Measurements from ENCODE around the gene ZC3H14. TPM values are rescaled to one million over a fixed set of nuclear protein-coding genes. Genes with fewer than 3 reads are reported as not detected.

The ZC3H14 gene
- total RNA-seq, 1 donor from 2014 or later: 59.6 TPM

DNA sequence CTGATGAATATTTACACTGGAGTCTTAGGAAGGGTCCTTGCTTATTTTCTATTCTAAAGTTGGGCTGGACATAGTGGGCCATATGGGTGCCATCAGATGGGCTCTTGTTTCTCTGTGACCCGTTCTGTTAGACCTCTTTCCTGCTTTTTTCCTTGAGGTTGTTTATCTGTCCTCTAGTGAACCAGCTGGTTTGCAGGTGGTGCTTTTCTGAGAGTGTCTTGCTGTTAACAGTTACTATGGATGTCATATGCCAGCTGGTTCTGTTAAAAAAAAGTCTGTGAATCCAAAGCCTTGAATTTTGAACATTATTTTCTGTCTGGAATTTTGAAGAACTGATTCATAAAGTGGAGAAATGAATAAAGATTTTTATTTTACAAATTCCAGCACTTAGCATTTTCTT, 29.2 kb downstream of the ZC3H14 start:
- DNase-seq: no peak
- peaks cover 18% of the 10 kb centered on the region for H3K4me1 Mint-ChIP-seq (ENCODE audit: low read depth, unreplicated experiment)
- TF ChIP-seq, protein P1, sequence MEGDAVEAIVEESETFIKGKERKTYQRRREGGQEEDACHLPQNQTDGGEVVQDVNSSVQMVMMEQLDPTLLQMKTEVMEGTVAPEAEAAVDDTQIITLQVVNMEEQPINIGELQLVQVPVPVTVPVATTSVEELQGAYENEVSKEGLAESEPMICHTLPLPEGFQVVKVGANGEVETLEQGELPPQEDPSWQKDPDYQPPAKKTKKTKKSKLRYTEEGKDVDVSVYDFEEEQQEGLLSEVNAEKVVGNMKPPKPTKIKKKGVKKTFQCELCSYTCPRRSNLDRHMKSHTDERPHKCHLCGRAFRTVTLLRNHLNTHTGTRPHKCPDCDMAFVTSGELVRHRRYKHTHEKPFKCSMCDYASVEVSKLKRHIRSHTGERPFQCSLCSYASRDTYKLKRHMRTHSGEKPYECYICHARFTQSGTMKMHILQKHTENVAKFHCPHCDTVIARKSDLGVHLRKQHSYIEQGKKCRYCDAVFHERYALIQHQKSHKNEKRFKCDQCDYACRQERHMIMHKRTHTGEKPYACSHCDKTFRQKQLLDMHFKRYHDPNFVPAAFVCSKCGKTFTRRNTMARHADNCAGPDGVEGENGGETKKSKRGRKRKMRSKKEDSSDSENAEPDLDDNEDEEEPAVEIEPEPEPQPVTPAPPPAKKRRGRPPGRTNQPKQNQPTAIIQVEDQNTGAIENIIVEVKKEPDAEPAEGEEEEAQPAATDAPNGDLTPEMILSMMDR (IDR thresholded peaks at IDR 0.05; ENCODE audit: partially characterized antibody, unreplicated experiment): no peak
- H3K27ac Mint-ChIP-seq (ENCODE audit: unreplicated experiment): peak overlapping the region; percentile 89
- H3K36me3 Mint-ChIP-seq (ENCODE audit: unreplicated experiment): no peaks in the 10 kb centered on the region
- no peaks in the 10 kb centered on the region for H3K27me3 Mint-ChIP-seq (ENCODE audit: unreplicated experiment)
- peaks cover 8% of the 10 kb centered on the region for H3K9me3 Mint-ChIP-seq (ENCODE audit: unreplicated experiment)
- H3K4me3 Mint-ChIP-seq (ENCODE audit: unreplicated experiment): no peak overlapping the region

DNA sequence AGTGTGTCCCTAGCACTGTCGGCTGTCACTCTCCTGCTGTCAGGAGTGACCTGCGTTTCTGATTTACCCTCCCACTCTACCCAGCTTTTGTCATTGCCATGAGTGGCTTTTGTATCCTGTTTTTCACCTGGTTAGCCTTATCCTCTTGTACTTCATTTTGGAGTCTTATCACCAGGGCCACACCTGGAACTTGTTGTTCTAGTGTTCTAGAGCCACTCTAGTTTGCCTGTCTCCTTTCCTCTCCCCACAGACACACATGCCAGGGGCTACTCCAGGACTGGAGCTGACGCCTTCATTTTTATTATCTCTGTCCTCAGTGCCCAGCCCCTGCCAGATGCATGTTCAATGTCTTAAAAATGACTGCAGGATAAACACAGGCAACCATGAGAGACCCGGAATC, 34.2 kb downstream of the ZC3H14 start:
- DNase-seq: no peak
- H3K27me3 Mint-ChIP-seq (ENCODE audit: unreplicated experiment): peaks cover 2% of the 10 kb centered on the region
- TF ChIP-seq, protein P1 (IDR thresholded peaks at IDR 0.05; ENCODE audit: partially characterized antibody, unreplicated experiment): no peak
- H3K36me3 Mint-ChIP-seq (ENCODE audit: unreplicated experiment): peaks cover 21% of the 10 kb centered on the region
- H3K4me1 Mint-ChIP-seq (ENCODE audit: low read depth, unreplicated experiment): peaks cover 5% of the 10 kb centered on the region
- H3K27ac Mint-ChIP-seq (ENCODE audit: unreplicated experiment): peak overlapping the region; percentile 35
- peaks cover 1% of the 10 kb centered on the region for H3K9me3 Mint-ChIP-seq (ENCODE audit: unreplicated experiment)
- H3K4me3 Mint-ChIP-seq (ENCODE audit: unreplicated experiment): no peak overlapping the region

DNA sequence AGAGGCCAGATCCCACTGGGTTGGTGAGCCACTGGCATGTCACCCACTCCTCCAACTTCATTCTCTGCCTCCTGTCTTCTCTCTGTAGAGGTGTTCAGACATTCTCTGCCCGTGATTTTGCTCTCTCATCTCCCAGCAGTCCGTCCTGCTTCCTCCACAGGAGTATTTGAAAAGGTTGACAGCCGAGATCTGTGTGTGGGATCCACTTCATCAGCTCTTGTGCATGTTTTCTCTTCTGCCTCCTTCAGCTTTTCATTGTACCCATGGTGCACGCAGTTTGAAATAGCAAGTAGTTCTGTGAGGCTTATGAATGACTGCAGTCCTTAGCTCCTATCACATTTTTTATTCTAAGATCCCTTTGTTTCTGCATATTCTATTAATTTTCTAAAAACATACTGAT, 34.8 kb downstream of the ZC3H14 start:
- Mint-ChIP-seq H3K4me1 (ENCODE audit: low read depth, unreplicated experiment) (peaks cover 4% of the 10 kb centered on the region), H3K27ac (ENCODE audit: unreplicated experiment) (no peak overlapping the region), H3K36me3 (ENCODE audit: unreplicated experiment) (peaks cover 21% of the 10 kb centered on the region), H3K27me3 (ENCODE audit: unreplicated experiment) (peaks cover 2% of the 10 kb centered on the region), H3K4me3 (ENCODE audit: unreplicated experiment) (peak overlapping the region; percentile 26), H3K9me3 (ENCODE audit: unreplicated experiment) (no peaks in the 10 kb centered on the region)
- no peak for DNase-seq
- TF ChIP-seq, protein P1 (IDR thresholded peaks at IDR 0.05; ENCODE audit: partially characterized antibody, unreplicated experiment): no peak

DNA sequence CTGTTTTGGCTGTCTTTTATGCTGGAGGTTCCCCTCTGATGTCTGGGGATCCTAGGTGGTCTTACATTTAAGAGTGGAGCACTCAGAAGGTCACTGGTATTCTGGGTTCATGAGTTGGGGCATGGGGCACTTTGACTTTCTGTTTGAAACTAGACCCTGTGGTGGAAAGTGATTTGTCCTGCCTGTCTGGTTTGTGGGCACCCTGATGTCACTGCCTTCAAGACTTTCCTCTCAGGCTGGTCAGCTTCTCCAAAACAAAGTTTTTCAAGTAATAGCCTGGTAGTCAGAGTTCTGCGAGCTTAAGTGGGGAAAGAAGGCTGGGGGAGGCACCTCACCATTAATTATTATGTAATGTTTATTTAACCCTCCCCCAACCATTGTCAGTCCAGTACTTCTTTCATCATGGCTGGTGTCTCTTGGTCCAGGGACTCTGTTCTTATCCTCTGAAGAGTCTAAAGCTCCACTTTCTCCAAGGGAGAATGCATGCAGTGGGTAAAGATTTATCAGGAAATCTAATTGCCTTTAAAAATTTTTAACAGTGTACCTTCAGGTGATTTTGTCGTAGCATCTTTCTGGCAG, 35.3 kb downstream of the ZC3H14 start:
- DNase-seq: no peak
- peaks cover 4% of the 10 kb centered on the region for H3K4me1 Mint-ChIP-seq (ENCODE audit: low read depth, unreplicated experiment)
- peaks cover 21% of the 10 kb centered on the region for H3K36me3 Mint-ChIP-seq (ENCODE audit: unreplicated experiment)
- H3K27me3 Mint-ChIP-seq (ENCODE audit: unreplicated experiment): peaks cover 2% of the 10 kb centered on the region
- no peaks in the 10 kb centered on the region for H3K9me3 Mint-ChIP-seq (ENCODE audit: unreplicated experiment)
- no peak overlapping the region for H3K27ac Mint-ChIP-seq (ENCODE audit: unreplicated experiment)
- TF ChIP-seq, protein P1 (IDR thresholded peaks at IDR 0.05; ENCODE audit: partially characterized antibody, unreplicated experiment): no peak
- no peak overlapping the region for H3K4me3 Mint-ChIP-seq (ENCODE audit: unreplicated experiment)

DNA sequence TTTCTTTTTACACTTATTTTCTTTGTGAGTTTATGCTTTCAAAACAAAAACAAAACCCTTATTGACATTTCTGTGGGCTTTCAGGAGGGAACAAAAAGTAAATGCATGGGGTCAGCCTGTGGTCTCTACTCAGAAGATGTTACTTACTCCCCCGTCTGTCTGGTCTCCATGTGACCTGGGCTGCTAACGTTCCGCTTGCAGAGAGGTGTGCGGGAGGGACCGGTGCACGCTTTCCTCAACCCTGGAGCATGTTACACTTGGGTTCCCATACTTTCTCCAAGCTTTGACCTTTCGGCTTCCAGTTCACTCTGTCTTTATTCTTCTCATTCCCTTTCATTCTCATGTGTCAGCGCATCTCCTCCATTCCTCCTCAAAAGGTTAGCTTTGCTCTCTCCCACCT, 36.5 kb downstream of the ZC3H14 start:
- Mint-ChIP-seq H3K4me1 (ENCODE audit: low read depth, unreplicated experiment) (peaks cover 9% of the 10 kb centered on the region), H3K27me3 (ENCODE audit: unreplicated experiment) (peaks cover 2% of the 10 kb centered on the region), H3K9me3 (ENCODE audit: unreplicated experiment) (peaks cover 3% of the 10 kb centered on the region), H3K36me3 (ENCODE audit: unreplicated experiment) (peaks cover 21% of the 10 kb centered on the region), H3K4me3 (ENCODE audit: unreplicated experiment) (no peak overlapping the region), H3K27ac (ENCODE audit: unreplicated experiment) (no peak overlapping the region)
- TF ChIP-seq, protein P1 (IDR thresholded peaks at IDR 0.05; ENCODE audit: partially characterized antibody, unreplicated experiment): no peak
- DNase-seq: no peak

Data from glutamatergic neuron (in vitro differentiated cells).